OCI-LY1 (cell line): ENCODE measurements around the gene PCDHGA12.
"Not testable (repeated sequence)": the region's sequence is repeated elsewhere in the genome, so short reads cannot be mapped to it uniquely, and the experiment has no call there.

Experiments used
- H2AFZ ChIP-seq: fragments of 200-600 bp; sonication (generic), shearing (Covaris generic); 2 replicates; pipeline ENCODE4 v1.6.0; 2014; ENCODE audit warnings: antibody characterized with exemption, mild to moderate bottlenecking, low read length
- H3F3A ChIP-seq: fragments of 200-600 bp; sonication (generic), shearing (Covaris generic); 2 replicates; pipeline ENCODE4 v1.6.0; 2014; ENCODE audit warnings: mild to moderate bottlenecking, antibody characterized with exemption, low read length, moderate library complexity; ENCODE audit not compliant: insufficient read depth
- H3K27ac ChIP-seq: fragments of 200-600 bp; sonication (generic); 2 replicates; pipeline ENCODE4 v1.5.1; 2014; ENCODE audit warnings: low read length, mixed run types, mild to moderate bottlenecking, low read depth; ENCODE audit not compliant: poor library complexity, severe bottlenecking
- H3K27me3 ChIP-seq: fragments of 200-600 bp; sonication (generic); 2 replicates; pipeline ENCODE4 v1.6.0; 2014; ENCODE audit warnings: antibody characterized with exemption, mild to moderate bottlenecking, low read length, moderate library complexity; ENCODE audit not compliant: insufficient read depth
- H3K36me3 ChIP-seq: fragments of 200-600 bp; sonication (generic); 2 replicates; pipeline ENCODE4 v1.6.1; 2014; ENCODE audit warnings: mild to moderate bottlenecking, antibody characterized with exemption, low read length, moderate library complexity, mixed read lengths; ENCODE audit not compliant: insufficient read depth
- H3K4me1 ChIP-seq: fragments of 200-600 bp; sonication (generic); 2 replicates; pipeline ENCODE4 v1.5.1; 2014; ENCODE audit warnings: mild to moderate bottlenecking, low read length, moderate library complexity; ENCODE audit not compliant: insufficient read depth, severe bottlenecking
- H3K4me2 ChIP-seq: fragments of 200-600 bp; sonication (generic), shearing (Covaris generic); 2 replicates; pipeline ENCODE4 v1.6.1; 2014; ENCODE audit warnings: low read length
- H3K4me3 ChIP-seq: fragments of 200-600 bp; sonication (generic); 2 replicates; pipeline ENCODE4 v1.5.1; 2014; ENCODE audit warnings: low read length, low read depth, mild to moderate bottlenecking, mixed read lengths; ENCODE audit not compliant: poor library complexity, severe bottlenecking
- H3K79me2 ChIP-seq: fragments of 200-600 bp; shearing (Covaris generic); 2 replicates; pipeline ENCODE4 v1.6.1; 2016; ENCODE audit warnings: mixed run types, low read length, mixed read lengths; ENCODE audit not compliant: insufficient read depth
- H3K9ac ChIP-seq: fragments of 200-600 bp; sonication (generic), shearing (Covaris generic); 2 replicates; pipeline ENCODE4 v1.6.1; 2014; ENCODE audit warnings: mild to moderate bottlenecking, low read length, mixed read lengths
- H3K9me2 ChIP-seq: fragments of 200-600 bp; sonication (generic), shearing (Covaris generic); 2 replicates; pipeline ENCODE4 v1.6.1; 2014; ENCODE audit warnings: low read depth, mild to moderate bottlenecking, low read length, mixed read lengths
- H3K9me3 ChIP-seq: fragments of 200-600 bp; shearing (Covaris generic); 2 replicates; pipeline ENCODE4 v1.6.1; 2014; ENCODE audit warnings: low read length, mixed read lengths
- H4K20me1 ChIP-seq: fragments of 200-600 bp; sonication (generic), shearing (Covaris generic); 2 replicates; pipeline ENCODE4 v1.6.0; 2016; ENCODE audit warnings: mild to moderate bottlenecking, low read length; ENCODE audit not compliant: insufficient read depth
- CTCF ChIP-seq: fragments of 200-600 bp; sonication (generic), shearing (Covaris generic); IDR thresholded peaks from 2 replicates; pipeline ENCODE4 v1.5.1; 2017; ENCODE audit warnings: mild to moderate bottlenecking, antibody characterized with exemption, low read length, moderate library complexity, mixed read lengths
- EZH2 ChIP-seq: fragments of 200-600 bp; sonication (generic), shearing (Covaris generic); IDR thresholded peaks from 2 replicates; pipeline ENCODE4 v1.8.0; 2017; ENCODE audit warnings: borderline replicate concordance, mixed run types, mild to moderate bottlenecking, antibody characterized with exemption, low read length, moderate library complexity, mixed read lengths

The PCDHGA12 gene

GRCh38 chr5:141422742-141423291 lies 7.5 kb upstream of the PCDHGA12 start:
- H3K4me3 ChIP-seq: no peak overlapping the region
- no peaks in the 10 kb centered on the region for H3K4me1 ChIP-seq
- H3K9me2 ChIP-seq: no peaks in the 10 kb centered on the region
- H3K36me3 ChIP-seq: no peaks in the 10 kb centered on the region
- H3F3A ChIP-seq: no peaks in the 10 kb centered on the region
- no peak overlapping the region for H3K9ac ChIP-seq
- H2AFZ ChIP-seq: no peak overlapping the region
- H3K79me2 ChIP-seq: no peaks in the 10 kb centered on the region
- no peak overlapping the region for H3K4me2 ChIP-seq
- H3K9me3 ChIP-seq: peaks cover 21% of the 10 kb centered on the region
- no peaks in the 10 kb centered on the region for H3K27me3 ChIP-seq
- TF ChIP-seq EZH2 (no peak), CTCF (no peak)
- H4K20me1 ChIP-seq: no peaks in the 10 kb centered on the region
- no peak overlapping the region for H3K27ac ChIP-seq

GRCh38 chr5:141427783-141428426 lies 2.4 kb upstream of the PCDHGA12 start:
- no peaks in the 10 kb centered on the region for H4K20me1 ChIP-seq
- no peak overlapping the region for H3K4me2 ChIP-seq
- no peak for TF ChIP-seq CTCF
- TF ChIP-seq EZH2: no peak
- no peaks in the 10 kb centered on the region for H3K36me3 ChIP-seq
- H3K9me3 ChIP-seq: no peaks in the 10 kb centered on the region
- no peak overlapping the region for H2AFZ ChIP-seq
- no peaks in the 10 kb centered on the region for H3K27me3 ChIP-seq
- H3K27ac ChIP-seq: no peak overlapping the region
- H3F3A ChIP-seq: no peaks in the 10 kb centered on the region
- no peaks in the 10 kb centered on the region for H3K79me2 ChIP-seq
- no peak overlapping the region for H3K9ac ChIP-seq
- H3K9me2 ChIP-seq: no peaks in the 10 kb centered on the region
- no peak overlapping the region for H3K4me3 ChIP-seq
- H3K4me1 ChIP-seq: peaks cover 6% of the 10 kb centered on the region

- Histone ChIP-seq H3K9ac (peak overlapping the region; percentile 68; the same call in 1 of the 2 replicates), H3K27ac (no peak overlapping the region), H3K9me2 (no peaks in the 10 kb centered on the region), H4K20me1 (no peaks in the 10 kb centered on the region), H3K4me2 (peak overlapping the region; percentile 90), H3K36me3 (no peaks in the 10 kb centered on the region), H3F3A (no peaks in the 10 kb centered on the region), H3K27me3 (no peaks in the 10 kb centered on the region), H2AFZ (no peak overlapping the region), H3K4me1 (peaks cover 6% of the 10 kb centered on the region), H3K4me3 (peak overlapping the region; percentile 74), H3K9me3 (peaks cover 6% of the 10 kb centered on the region; the same call in 1 of the 2 replicates), H3K79me2 (no peaks in the 10 kb centered on the region)
- no peak for TF ChIP-seq CTCF
- TF ChIP-seq EZH2: no peak
These were observed 979 bp downstream of the PCDHGA12 start for GRCh38 chr5:141431286-141431685.

GRCh38 chr5:141432308-141432707 lies 2.0 kb downstream of the PCDHGA12 start:
- not testable (repeated sequence) for H3K27me3 ChIP-seq, H3K9me3 ChIP-seq, H3K4me1 ChIP-seq, H3F3A ChIP-seq, H3K36me3 ChIP-seq, H4K20me1 ChIP-seq, H3K9ac ChIP-seq, H3K79me2 ChIP-seq, H2AFZ ChIP-seq, H3K4me3 ChIP-seq, H3K9me2 ChIP-seq, H3K27ac ChIP-seq, H3K4me2 ChIP-seq

- H3K36me3 ChIP-seq, H3K27ac ChIP-seq, H4K20me1 ChIP-seq, H2AFZ ChIP-seq, H3K4me3 ChIP-seq, H3F3A ChIP-seq, H3K9me3 ChIP-seq, H3K4me1 ChIP-seq, H3K4me2 ChIP-seq, H3K27me3 ChIP-seq, H3K9me2 ChIP-seq, H3K79me2 ChIP-seq, H3K9ac ChIP-seq: not testable (repeated sequence)
These were observed 2.4 kb downstream of the PCDHGA12 start for GRCh38 chr5:141432726-141433125.
